Neural progenitor cell (in vitro differentiated cells): ENCODE data around the gene TBC1D24. TPM values are rescaled to one million over a fixed set of nuclear protein-coding genes. Genes with fewer than 3 reads are reported as not detected.
"Not testable (repeated sequence)": the region's sequence is repeated elsewhere in the genome, so short reads cannot be mapped to it uniquely, and the experiment has no call there.

Experiments
- DNase-seq: peaks from one replicate; pipeline ENCODE4 v3.0.0-alpha.2; 2016; ENCODE audit warnings: low spot score
- H2AFZ ChIP-seq: fragments of 200-600 bp; sonication (generic); replicated peaks from 2 replicates; pipeline ENCODE4 v1.6.1; 2016; ENCODE audit warnings: antibody characterized with exemption
- H3F3A ChIP-seq: fragments of 200-600 bp; sonication (generic); 2 replicates; pipeline ENCODE4 v1.6.1; 2016; ENCODE audit warnings: antibody characterized with exemption, low read depth
- H3K27ac ChIP-seq: fragments of 200-600 bp; sonication (generic); 2 replicates; pipeline ENCODE4 v1.5.1; 2016; ENCODE audit warnings: mild to moderate bottlenecking
- H3K27me3 ChIP-seq: fragments of 200-600 bp; sonication (generic); 2 replicates; pipeline ENCODE4 v1.6.1; 2016; ENCODE audit warnings: mild to moderate bottlenecking, moderate library complexity
- H3K36me3 ChIP-seq: fragments of 200-600 bp; sonication (generic); 2 replicates; pipeline ENCODE4 v1.5.1; 2016
- H3K4me1 ChIP-seq: fragments of 200-600 bp; sonication (generic); 2 replicates; pipeline ENCODE4 v1.6.1; 2016; ENCODE audit warnings: mixed run types
- H3K4me2 ChIP-seq: fragments of 200-600 bp; sonication (generic); 2 replicates; pipeline ENCODE4 v1.6.1; 2016
- H3K4me3 ChIP-seq: fragments of 200-600 bp; sonication (generic); 2 replicates; pipeline ENCODE4 v1.5.1; 2016
- H3K79me2 ChIP-seq: fragments of 200-600 bp; sonication (generic); 2 replicates; pipeline ENCODE4 v1.6.1; 2016; ENCODE audit warnings: low read depth
- H3K9ac ChIP-seq: fragments of 200-600 bp; sonication (generic); 2 replicates; pipeline ENCODE4 v1.6.1; 2016
- H3K9me3 ChIP-seq: fragments of 200-600 bp; sonication (generic); 2 replicates; pipeline ENCODE4 v1.5.1; 2016; ENCODE audit warnings: low read depth
- H4K20me1 ChIP-seq: fragments of 200-600 bp; sonication (generic); 2 replicates; pipeline ENCODE4 v1.6.1; 2016; ENCODE audit warnings: low read depth
- H3K27ac Mint-ChIP-seq: 3 replicates; pipeline ENCODE4 v1.8.0; 2021; ENCODE audit warnings: mixed read lengths
- H3K27me3 Mint-ChIP-seq: 2 replicates; pipeline ENCODE4 v1.8.0; 2022; ENCODE audit warnings: low read depth, mild to moderate bottlenecking, inconsistent platforms, moderate library complexity, mixed read lengths; ENCODE audit not compliant: insufficient read depth
- H3K36me3 Mint-ChIP-seq: 3 replicates; pipeline ENCODE4 v1.8.0; 2021; ENCODE audit warnings: mixed read lengths
- H3K4me1 Mint-ChIP-seq: 3 replicates; pipeline ENCODE4 v1.8.0; 2021; ENCODE audit warnings: mixed read lengths
- H3K4me3 Mint-ChIP-seq: 3 replicates; pipeline ENCODE4 v1.8.0; 2021; ENCODE audit warnings: mild to moderate bottlenecking, moderate library complexity, mixed read lengths
- H3K9me3 Mint-ChIP-seq: 3 replicates; pipeline ENCODE4 v1.8.0; 2020; ENCODE audit warnings: mixed read lengths
- microRNA counts: library from miRNA; unstranded; fragments of <30 nt; microRNA quantifications from one replicate; lab custom pipeline; 2016
- microRNA-seq: library from miRNA; unstranded; fragments of <30 nt; microRNA quantifications from one replicate; pipeline ENCODE4, GENCODE V29; 2016
- small RNA-seq: library from RNA; depleted of rRNA; stranded (forward); fragments of <200 nt; gene quantifications from one replicate; pipeline ENCODE3, GENCODE V24; 2015
- total RNA-seq: library from RNA; depleted of rRNA; stranded (reverse); fragments of >200 nt; gene quantifications from 2 replicates; pipeline ENCODE4 v1.2.3, GENCODE V29; 2015; ENCODE audit warnings: low replicate concordance
- TF ChIP-seq, protein P1 (sequence below): fragments of 200-600 bp; sonication (generic); IDR thresholded peaks from 2 replicates; pipeline ENCODE4 v1.5.1; 2017; ENCODE audit warnings: antibody characterized with exemption, mild to moderate bottlenecking

The TBC1D24 gene
- total RNA-seq, 1 donor from 2014 or later, result 8.2 TPM

DNA sequence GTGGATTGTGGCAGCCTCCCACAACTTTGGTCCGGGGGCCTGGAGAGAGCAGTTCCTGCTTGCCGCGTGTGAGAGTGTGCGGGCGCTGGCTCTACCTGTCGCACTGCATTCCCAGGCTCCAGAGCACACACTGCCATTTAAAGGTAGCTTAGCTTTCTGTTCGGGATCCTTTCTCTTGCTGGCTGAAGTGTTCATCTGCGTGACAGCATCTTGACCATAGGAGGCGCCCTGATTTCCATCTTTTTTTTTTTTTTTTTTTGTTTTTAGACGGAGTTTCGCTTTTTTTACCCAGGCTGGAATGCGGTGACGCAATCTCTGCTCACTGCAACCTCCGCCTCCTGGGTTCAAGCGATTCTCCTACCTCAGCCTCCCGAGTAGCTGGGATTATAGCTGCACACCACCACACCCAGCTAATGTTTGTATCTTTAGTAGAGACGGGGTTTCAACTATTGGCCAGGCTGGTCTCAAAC lies 76.5 kb downstream of the TBC1D24 start:
- not testable (repeated sequence) for H3K4me1 ChIP-seq, H3K79me2 ChIP-seq, H3K36me3 ChIP-seq, H3K36me3 Mint-ChIP-seq, H3K9ac ChIP-seq, H3K27me3 Mint-ChIP-seq, H3K9me3 Mint-ChIP-seq, H3F3A ChIP-seq, H3K4me1 Mint-ChIP-seq, H4K20me1 ChIP-seq, H3K27ac ChIP-seq, H3K4me3 Mint-ChIP-seq, H2AFZ ChIP-seq, H3K4me2 ChIP-seq, H3K9me3 ChIP-seq, H3K27ac Mint-ChIP-seq, H3K4me3 ChIP-seq, H3K27me3 ChIP-seq
- DNase-seq, result peak; percentile 53
- TF ChIP-seq, protein P1, sequence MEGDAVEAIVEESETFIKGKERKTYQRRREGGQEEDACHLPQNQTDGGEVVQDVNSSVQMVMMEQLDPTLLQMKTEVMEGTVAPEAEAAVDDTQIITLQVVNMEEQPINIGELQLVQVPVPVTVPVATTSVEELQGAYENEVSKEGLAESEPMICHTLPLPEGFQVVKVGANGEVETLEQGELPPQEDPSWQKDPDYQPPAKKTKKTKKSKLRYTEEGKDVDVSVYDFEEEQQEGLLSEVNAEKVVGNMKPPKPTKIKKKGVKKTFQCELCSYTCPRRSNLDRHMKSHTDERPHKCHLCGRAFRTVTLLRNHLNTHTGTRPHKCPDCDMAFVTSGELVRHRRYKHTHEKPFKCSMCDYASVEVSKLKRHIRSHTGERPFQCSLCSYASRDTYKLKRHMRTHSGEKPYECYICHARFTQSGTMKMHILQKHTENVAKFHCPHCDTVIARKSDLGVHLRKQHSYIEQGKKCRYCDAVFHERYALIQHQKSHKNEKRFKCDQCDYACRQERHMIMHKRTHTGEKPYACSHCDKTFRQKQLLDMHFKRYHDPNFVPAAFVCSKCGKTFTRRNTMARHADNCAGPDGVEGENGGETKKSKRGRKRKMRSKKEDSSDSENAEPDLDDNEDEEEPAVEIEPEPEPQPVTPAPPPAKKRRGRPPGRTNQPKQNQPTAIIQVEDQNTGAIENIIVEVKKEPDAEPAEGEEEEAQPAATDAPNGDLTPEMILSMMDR, result peak; percentile 50

DNA sequence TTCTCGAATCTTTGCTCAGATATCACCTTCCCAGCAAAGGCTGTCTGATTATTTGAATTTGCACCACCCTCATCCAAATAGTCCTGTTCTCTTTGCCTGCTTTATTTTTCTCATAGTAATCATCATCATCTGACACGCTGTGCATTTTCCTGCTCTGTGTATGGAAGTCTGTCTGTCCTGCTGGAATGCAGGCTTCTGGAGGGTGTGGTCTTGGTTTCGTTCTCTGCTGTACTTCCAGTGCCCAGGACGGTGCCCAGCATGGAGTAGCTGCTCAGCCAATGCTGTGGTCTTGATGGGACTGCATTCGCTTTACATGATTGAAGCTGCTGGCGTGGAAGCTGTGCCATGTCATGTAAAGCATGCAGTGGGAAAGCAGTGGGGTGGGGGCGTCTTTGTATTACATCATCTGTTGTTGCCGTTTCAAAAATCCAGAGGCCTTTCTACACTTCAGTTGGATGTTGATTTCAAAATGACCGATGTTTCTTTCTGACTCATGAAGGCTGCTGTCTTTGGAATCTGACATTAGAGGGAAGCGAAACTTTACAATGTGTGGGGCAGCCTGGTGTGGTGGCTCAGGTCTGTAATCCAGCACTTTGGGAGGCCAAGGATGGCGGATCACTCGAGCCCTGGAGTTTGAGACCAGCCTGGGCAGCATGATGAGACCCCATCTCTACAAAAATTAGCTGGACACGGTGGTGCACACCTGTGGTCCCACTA lies 79.9 kb downstream of the TBC1D24 start:
- not testable (repeated sequence) for H3K9ac ChIP-seq, H3K4me3 Mint-ChIP-seq, H3F3A ChIP-seq, H3K27ac Mint-ChIP-seq, H3K27me3 ChIP-seq, H4K20me1 ChIP-seq, H2AFZ ChIP-seq, H3K9me3 ChIP-seq, DNase-seq, H3K4me2 ChIP-seq, H3K79me2 ChIP-seq, H3K4me1 Mint-ChIP-seq, H3K4me3 ChIP-seq, H3K27ac ChIP-seq, H3K27me3 Mint-ChIP-seq, H3K4me1 ChIP-seq, H3K36me3 Mint-ChIP-seq, H3K36me3 ChIP-seq, H3K9me3 Mint-ChIP-seq

MicroRNAs encoded within 50 kb of the gene (microRNA counts, 767-probe panel; counts per million panel counts)
- 460 counts per million, percentile 90 among the panel's probes with 10 or more counts for microRNA hsa-miR-3178 (lab: Ali Mortazavi, UCI)

Small RNA genes lying within 50 kb of the gene (microRNA-seq; reads per million reads assigned to microRNA genes)
- gene MIR3178 (not detected), gene MIR6767 (not detected), gene MIR6768 (not detected)

Small RNA genes lying within 50 kb of the gene (small RNA-seq; reads per million reads assigned to genes)
- not detected for gene AC093525.1
- gene MIR3178, result not detected
- gene MIR6768, result not detected

Other genes starting within 250 kb of the TBC1D24 start
- gene DNASE1L2, start 238.7 kb upstream of the TBC1D24 start, total RNA-seq, result 0.21 and 1.6 TPM in 2 replicates
- 39.7 and 85.6 TPM in 2 replicates for gene ECI1, start 223.5 kb upstream of the TBC1D24 start, total RNA-seq
- gene RNPS1, start 207.0 kb upstream of the TBC1D24 start, total RNA-seq, result 176 and 284 TPM in 2 replicates
- 9.7 and 10.8 TPM in 2 replicates for gene ABCA3, start 134.4 kb upstream of the TBC1D24 start, total RNA-seq
- 41.6 and 67.3 TPM in 2 replicates for gene CCNF, start 45.7 kb upstream of the TBC1D24 start, total RNA-seq
- 29.1 and 62.1 TPM in 2 replicates for gene TEDC2, start 15.0 kb upstream of the TBC1D24 start, total RNA-seq
- 1.7 and 3.6 TPM in 2 replicates for gene NTN3, start 3.8 kb upstream of the TBC1D24 start, total RNA-seq
- 11.6 and 44.3 TPM in 2 replicates for gene ATP6V0C, start 38.8 kb downstream of the TBC1D24 start, total RNA-seq
- 11.7 and 39.2 TPM in 2 replicates for gene AMDHD2, start 45.2 kb downstream of the TBC1D24 start, total RNA-seq
- 0.09 TPM in 1 of 2 replicates, not detected in the other for gene CEMP1, start 56.3 kb downstream of the TBC1D24 start, total RNA-seq
- gene PDPK1, start 62.9 kb downstream of the TBC1D24 start, total RNA-seq, result 13.6 and 13.9 TPM in 2 replicates
- 21.6 and 34.5 TPM in 2 replicates for gene KCTD5, start 207.4 kb downstream of the TBC1D24 start, total RNA-seq
- gene PRSS27, start 245.1 kb downstream of the TBC1D24 start, total RNA-seq, result 1.8 and 5.1 TPM in 2 replicates